PFSK-1 (cell line): Measurements from ENCODE around the gene TMEM202.

Experiments
- FOXP2 ChIP-seq: optimal IDR thresholded peaks from 2 replicates; pipeline ENCODE3; 2011; ENCODE audit warnings: borderline replicate concordance, control low read depth, inconsistent platforms; ENCODE audit not compliant: insufficient read depth; ENCODE audit errors: extremely low read length, extremely low read depth
- POLR2AphosphoS5 ChIP-seq: IDR thresholded peaks from 2 replicates; pipeline ENCODE4 v1.6.1; 2012; ENCODE audit warnings: low read depth, mild to moderate bottlenecking, control low read depth, low read length, moderate library complexity
- SIN3A ChIP-seq: IDR thresholded peaks from 2 replicates; pipeline ENCODE4 v1.6.1; 2012; ENCODE audit warnings: mild to moderate bottlenecking, low read length, moderate library complexity, borderline replicate concordance; ENCODE audit not compliant: insufficient read depth
- TAF1 ChIP-seq: IDR thresholded peaks from 2 replicates; pipeline ENCODE4 v1.6.1; 2012; ENCODE audit warnings: low read length, control low read depth, borderline replicate concordance; ENCODE audit not compliant: insufficient read depth
- TF ChIP-seq, protein P1 (sequence below), 2 experiments: IDR thresholded peaks; 2 replicates each; pipeline versions ENCODE4 v1.6.1 to v1.8.0; 2011 to 2012; ENCODE audit warnings: low read depth in 2 of 2, low read length in 2 of 2, control low read depth in 1 of 2, inconsistent platforms in 1 of 2, mild to moderate bottlenecking in 1 of 2, moderate library complexity in 1 of 2; ENCODE audit not compliant: insufficient read depth in 1 of 2

TMEM202 gene

GRCh38 chr15:72372361-72372760 lies 25.7 kb upstream of the TMEM202 start:
- TF ChIP-seq, protein P1, sequence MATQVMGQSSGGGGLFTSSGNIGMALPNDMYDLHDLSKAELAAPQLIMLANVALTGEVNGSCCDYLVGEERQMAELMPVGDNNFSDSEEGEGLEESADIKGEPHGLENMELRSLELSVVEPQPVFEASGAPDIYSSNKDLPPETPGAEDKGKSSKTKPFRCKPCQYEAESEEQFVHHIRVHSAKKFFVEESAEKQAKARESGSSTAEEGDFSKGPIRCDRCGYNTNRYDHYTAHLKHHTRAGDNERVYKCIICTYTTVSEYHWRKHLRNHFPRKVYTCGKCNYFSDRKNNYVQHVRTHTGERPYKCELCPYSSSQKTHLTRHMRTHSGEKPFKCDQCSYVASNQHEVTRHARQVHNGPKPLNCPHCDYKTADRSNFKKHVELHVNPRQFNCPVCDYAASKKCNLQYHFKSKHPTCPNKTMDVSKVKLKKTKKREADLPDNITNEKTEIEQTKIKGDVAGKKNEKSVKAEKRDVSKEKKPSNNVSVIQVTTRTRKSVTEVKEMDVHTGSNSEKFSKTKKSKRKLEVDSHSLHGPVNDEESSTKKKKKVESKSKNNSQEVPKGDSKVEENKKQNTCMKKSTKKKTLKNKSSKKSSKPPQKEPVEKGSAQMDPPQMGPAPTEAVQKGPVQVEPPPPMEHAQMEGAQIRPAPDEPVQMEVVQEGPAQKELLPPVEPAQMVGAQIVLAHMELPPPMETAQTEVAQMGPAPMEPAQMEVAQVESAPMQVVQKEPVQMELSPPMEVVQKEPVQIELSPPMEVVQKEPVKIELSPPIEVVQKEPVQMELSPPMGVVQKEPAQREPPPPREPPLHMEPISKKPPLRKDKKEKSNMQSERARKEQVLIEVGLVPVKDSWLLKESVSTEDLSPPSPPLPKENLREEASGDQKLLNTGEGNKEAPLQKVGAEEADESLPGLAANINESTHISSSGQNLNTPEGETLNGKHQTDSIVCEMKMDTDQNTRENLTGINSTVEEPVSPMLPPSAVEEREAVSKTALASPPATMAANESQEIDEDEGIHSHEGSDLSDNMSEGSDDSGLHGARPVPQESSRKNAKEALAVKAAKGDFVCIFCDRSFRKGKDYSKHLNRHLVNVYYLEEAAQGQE (IDR thresholded peaks at IDR 0.05; ENCODE audit: insufficient read depth in 1 of 2, low read depth in 2 of 2, low read length in 2 of 2): no peak
- TF ChIP-seq TAF1: no peak
- no peak for TF ChIP-seq POLR2AphosphoS5
- no peak for TF ChIP-seq SIN3A
- no peak for TF ChIP-seq FOXP2

- TF ChIP-seq FOXP2 (no peak), POLR2AphosphoS5 (no peak), TAF1 (no peak), SIN3A (no peak)
- TF ChIP-seq, protein P1 (IDR thresholded peaks at IDR 0.05; ENCODE audit: insufficient read depth in 1 of 2, low read depth in 2 of 2, low read length in 2 of 2): no peak
These were observed 22.6 kb upstream of the TMEM202 start for GRCh38 chr15:72375501-72375845.

- TF ChIP-seq, protein P1 (IDR thresholded peaks at IDR 0.05; ENCODE audit: insufficient read depth in 1 of 2, low read depth in 2 of 2, low read length in 2 of 2): peak in 1 of 2 experiments; percentile 58; a peak in 1 of 4 replicates
- TF ChIP-seq SIN3A: peak; percentile 97; the same call in 1 of the 2 replicates
- TF ChIP-seq FOXP2: peak; percentile 97
- TF ChIP-seq TAF1: peak; percentile 86; the same call in 1 of the 2 replicates
- TF ChIP-seq POLR2AphosphoS5: peak; percentile 95
These were observed 22.1 kb upstream of the TMEM202 start, which contains the start of gene HEXA for GRCh38 chr15:72375846-72376581. TSS of gene HEXA (minus strand) at chr15:72376014. CDS start at chr15:72375972, 42 bp downstream.

DNA sequence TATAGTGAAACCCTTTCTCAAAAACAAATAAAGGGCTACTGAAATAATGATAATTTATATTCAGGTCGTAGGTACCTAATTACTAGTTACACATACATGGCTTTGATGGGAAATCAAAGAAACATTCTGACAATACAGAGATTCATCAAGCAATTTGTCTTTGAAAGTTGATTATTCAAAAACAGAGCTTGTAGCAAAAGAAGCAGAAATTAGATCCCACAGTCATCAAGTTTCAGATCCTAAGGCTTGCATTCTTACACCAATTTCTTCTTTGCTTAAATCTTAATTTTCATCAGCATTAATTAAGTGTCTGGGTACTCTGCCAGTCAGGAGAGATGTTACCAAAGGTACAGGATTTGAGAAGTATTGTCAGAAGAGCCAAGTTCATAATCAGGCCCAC lies 20.8 kb upstream of the TMEM202 start:
- TF ChIP-seq FOXP2 (no peak), POLR2AphosphoS5 (no peak), TAF1 (no peak), SIN3A (no peak)
- TF ChIP-seq, protein P1 (IDR thresholded peaks at IDR 0.05; ENCODE audit: insufficient read depth in 1 of 2, low read depth in 2 of 2, low read length in 2 of 2): no peak
